ENCODE measurements around the gene BCL2. TPM values are rescaled to one million over a fixed set of nuclear protein-coding genes. Genes with fewer than 3 reads are reported as not detected.

Gene BCL2
- total RNA-seq, 4 donors from 2014 or later: 10.7 to 37.3 (median 24.2) TPM

DNA sequence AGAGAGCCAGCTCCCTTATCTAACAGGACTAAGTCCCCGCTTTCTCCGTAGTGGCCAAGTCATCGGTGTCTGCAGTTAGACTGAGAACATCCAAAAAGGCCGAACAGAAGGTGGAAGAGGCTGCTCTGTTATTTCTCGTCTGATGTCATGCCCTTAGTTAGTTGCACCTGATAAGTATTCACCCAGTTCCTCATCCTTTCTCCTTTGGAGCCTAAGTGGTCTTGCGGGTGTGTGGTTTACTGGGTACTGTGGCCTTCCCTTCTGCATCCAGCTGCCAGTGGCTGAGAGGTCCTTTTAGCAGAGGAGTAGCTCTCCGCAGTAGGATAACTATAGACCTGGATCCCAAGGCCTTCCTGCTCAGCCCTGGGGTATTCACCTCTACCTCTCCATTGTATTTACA is 211.6 kb downstream of the BCL2 start:
- no peak overlapping the region for H3K4me3 ChIP-seq
- no peaks in the 10 kb centered on the region for H3K27me3 ChIP-seq
- TF ChIP-seq, protein P1, sequence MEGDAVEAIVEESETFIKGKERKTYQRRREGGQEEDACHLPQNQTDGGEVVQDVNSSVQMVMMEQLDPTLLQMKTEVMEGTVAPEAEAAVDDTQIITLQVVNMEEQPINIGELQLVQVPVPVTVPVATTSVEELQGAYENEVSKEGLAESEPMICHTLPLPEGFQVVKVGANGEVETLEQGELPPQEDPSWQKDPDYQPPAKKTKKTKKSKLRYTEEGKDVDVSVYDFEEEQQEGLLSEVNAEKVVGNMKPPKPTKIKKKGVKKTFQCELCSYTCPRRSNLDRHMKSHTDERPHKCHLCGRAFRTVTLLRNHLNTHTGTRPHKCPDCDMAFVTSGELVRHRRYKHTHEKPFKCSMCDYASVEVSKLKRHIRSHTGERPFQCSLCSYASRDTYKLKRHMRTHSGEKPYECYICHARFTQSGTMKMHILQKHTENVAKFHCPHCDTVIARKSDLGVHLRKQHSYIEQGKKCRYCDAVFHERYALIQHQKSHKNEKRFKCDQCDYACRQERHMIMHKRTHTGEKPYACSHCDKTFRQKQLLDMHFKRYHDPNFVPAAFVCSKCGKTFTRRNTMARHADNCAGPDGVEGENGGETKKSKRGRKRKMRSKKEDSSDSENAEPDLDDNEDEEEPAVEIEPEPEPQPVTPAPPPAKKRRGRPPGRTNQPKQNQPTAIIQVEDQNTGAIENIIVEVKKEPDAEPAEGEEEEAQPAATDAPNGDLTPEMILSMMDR (IDR thresholded peaks at IDR 0.05): no peak
- TF ChIP-seq POLR2AphosphoS5 (IDR thresholded peaks at IDR 0.05): no peak
- H3K9me3 ChIP-seq: no peaks in the 10 kb centered on the region
- peaks cover 11% of the 10 kb centered on the region for H3K4me1 ChIP-seq
- WGBS: 90% methylated on average over 7 of the region's 7 CpGs
- no peak for DNase-seq (ENCODE audit: low spot score in 2 of 2)
- no peak overlapping the region for H3K27ac ChIP-seq
- H3K36me3 ChIP-seq: no peaks in the 10 kb centered on the region

- Histone ChIP-seq H3K27ac (no peak overlapping the region), H3K36me3 (no peaks in the 10 kb centered on the region), H3K4me3 (no peak overlapping the region), H3K27me3 (no peaks in the 10 kb centered on the region), H3K9me3 (no peaks in the 10 kb centered on the region), H3K4me1 (peaks cover 7% of the 10 kb centered on the region)
- TF ChIP-seq, protein P1 (IDR thresholded peaks at IDR 0.05): no peak
- no peak for TF ChIP-seq POLR2AphosphoS5 (IDR thresholded peaks at IDR 0.05)
- no peak for TF ChIP-seq EP300 (IDR thresholded peaks at IDR 0.05)
- no peak for TF ChIP-seq POLR2A (IDR thresholded peaks at IDR 0.05)
- no peak for DNase-seq (ENCODE audit: low spot score in 2 of 2)
- 61% methylated on average over 6 of the region's 6 CpGs for WGBS
These were observed 212.3 kb downstream of the BCL2 start for GRCh38 chr18:63107171-63107845.

DNA sequence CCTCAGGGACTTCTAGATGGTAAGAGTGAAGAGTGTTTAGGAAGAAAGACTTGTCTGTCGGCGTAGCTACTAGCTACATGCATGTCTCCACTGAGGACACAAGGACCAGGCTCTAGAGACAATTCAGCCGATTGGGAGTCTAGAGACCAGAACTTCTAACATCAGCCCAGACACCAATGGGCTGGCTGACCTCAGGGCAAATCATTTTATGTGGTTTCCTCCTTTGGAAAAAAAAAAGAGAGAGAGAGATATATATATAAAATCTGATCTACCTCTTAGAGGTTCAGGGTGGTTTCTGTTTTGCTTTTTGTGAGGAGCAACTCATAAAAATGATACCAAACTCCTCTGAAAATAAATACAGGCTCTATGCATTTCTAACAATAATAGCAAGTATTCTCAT is 212.8 kb downstream of the BCL2 start:
- TF ChIP-seq, protein P1 (IDR thresholded peaks at IDR 0.05): no peak
- no peak for TF ChIP-seq EP300 (IDR thresholded peaks at IDR 0.05)
- no peak for TF ChIP-seq POLR2A (IDR thresholded peaks at IDR 0.05)
- TF ChIP-seq POLR2AphosphoS5 (IDR thresholded peaks at IDR 0.05): no peak
- peaks cover 1% of the 10 kb centered on the region for H3K4me1 ChIP-seq
- H3K9me3 ChIP-seq: no peaks in the 10 kb centered on the region
- H3K27ac ChIP-seq: no peak overlapping the region
- no peaks in the 10 kb centered on the region for H3K36me3 ChIP-seq
- WGBS: 83% methylated on average over 3 of the region's 3 CpGs
- H3K27me3 ChIP-seq: no peaks in the 10 kb centered on the region
- no peak for DNase-seq (ENCODE audit: low spot score in 2 of 2)
- H3K4me3 ChIP-seq: no peak overlapping the region

GRCh38 chr18:63105636-63106316 is 213.8 kb downstream of the BCL2 start:
- no peak overlapping the region for H3K27ac ChIP-seq
- DNase-seq (ENCODE audit: low spot score in 2 of 2): no peak
- H3K9me3 ChIP-seq: no peaks in the 10 kb centered on the region
- H3K36me3 ChIP-seq: no peaks in the 10 kb centered on the region
- H3K4me1 ChIP-seq: no peaks in the 10 kb centered on the region
- no peak overlapping the region for H3K4me3 ChIP-seq
- 97% methylated on average over 13 of the region's 14 CpGs for WGBS
- TF ChIP-seq, protein P1 (IDR thresholded peaks at IDR 0.05): no peak
- TF ChIP-seq POLR2AphosphoS5 (IDR thresholded peaks at IDR 0.05) (no peak), EP300 (IDR thresholded peaks at IDR 0.05) (no peak), POLR2A (IDR thresholded peaks at IDR 0.05) (no peak)
- H3K27me3 ChIP-seq: no peaks in the 10 kb centered on the region

DNA sequence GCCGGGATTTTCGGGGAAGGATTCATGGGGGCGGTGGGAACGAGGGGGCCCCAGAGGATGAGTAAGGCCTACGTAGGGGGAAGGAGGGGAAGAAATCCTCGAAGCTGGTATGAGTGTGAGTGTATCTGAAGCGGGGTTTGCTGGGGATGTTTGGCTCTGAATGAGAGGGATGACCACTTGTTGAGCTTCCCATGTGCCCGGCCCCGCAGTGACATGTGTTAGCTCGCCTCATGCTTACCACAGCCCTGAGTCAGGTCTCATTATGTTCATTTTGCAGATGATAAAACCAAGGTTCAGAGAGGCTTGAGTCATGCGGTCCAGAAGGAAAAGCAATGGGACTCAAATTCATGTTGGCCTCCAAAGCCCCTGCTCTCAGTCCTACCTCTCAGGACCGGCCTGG is 214.7 kb downstream of the BCL2 start:
- Histone ChIP-seq H3K9me3 (no peaks in the 10 kb centered on the region), H3K4me1 (no peaks in the 10 kb centered on the region), H3K36me3 (no peaks in the 10 kb centered on the region), H3K4me3 (no peak overlapping the region), H3K27ac (no peak overlapping the region), H3K27me3 (no peaks in the 10 kb centered on the region)
- DNase-seq (ENCODE audit: low spot score in 2 of 2): no peak
- 93% methylated on average over 12 of the region's 12 CpGs for WGBS
- TF ChIP-seq, protein P1 (IDR thresholded peaks at IDR 0.05): no peak
- no peak for TF ChIP-seq POLR2AphosphoS5 (IDR thresholded peaks at IDR 0.05)
